GM18517 (cell line): ENCODE results near the gene PC.

Experiments
- ATAC-seq: cut with Tn5 transposase; IDR thresholded peaks from one replicate; pipeline ENCODE4 v1.9.1; 2021; ENCODE audit warnings: mild to moderate bottlenecking, moderate library complexity; ENCODE audit not compliant: unreplicated experiment

Gene PC

DNA sequence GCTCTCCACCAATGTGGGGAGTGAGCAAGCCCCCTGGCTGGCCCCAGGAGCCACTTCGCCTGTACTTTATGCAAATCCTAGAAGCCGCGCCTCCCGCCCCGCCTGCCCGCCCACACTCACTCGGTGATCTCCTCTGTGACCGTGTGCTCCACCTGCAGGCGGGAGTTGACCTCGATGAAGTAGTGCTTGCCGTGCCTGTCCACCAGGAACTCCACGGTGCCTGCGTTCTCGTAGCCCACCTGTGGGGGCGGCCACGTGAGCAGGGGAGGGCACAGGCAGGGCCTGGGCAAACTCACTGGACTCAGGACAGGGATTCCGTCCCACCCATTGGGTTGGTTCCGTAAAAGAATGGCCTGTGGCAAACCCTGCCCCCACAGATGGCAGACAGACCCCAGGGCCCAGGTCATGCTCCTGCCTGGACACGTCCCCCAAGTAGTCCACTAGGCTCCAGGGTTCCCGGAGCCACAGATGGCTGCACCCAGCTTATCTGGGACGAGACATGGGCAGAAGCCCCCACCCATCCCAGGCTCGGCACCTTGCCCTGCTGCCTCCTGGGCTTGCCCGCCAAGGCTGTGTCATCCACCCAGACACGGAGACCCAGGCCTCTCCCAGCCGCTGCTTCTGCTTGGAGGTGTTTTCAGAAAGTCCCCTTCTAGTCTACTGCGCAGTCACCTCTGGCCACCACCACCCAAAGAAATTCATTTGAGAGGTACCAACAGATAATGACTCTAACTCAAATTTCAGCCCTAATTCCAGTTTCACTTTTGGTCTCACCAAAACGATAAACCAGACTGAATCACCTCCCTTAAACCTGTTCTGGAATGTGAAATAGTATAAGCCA lies 89.2 kb downstream of the PC start:
- ATAC-seq, result peak; percentile 75

DNA sequence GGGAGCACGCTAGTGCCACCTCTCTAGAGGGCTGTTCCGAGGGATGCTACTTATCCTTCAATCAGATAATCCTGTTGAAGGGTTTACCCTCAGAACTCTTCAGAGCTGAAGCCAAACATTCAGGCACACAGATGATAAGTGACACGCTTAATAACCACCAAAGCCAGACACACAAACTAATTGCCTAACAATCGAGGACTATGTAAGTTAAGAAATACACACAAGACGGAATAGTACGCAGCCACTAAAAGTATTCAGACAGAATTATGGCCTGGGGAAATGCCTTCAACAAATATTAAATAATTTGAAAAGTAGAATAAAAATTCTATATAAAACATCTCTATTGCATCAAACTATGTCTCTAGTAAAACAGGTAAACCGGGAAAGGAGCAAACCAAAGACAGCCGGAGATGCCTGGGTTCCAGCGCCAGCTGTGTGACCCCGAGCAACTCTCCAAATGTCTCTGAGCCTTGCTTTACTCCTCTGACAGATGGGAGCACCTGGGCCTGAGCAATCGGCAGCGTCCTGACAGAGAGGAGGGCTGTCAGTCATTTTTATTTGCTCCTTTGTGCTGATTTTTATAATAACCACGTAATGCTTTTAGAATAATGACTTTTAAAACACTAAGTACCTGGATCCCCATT lies 90.0 kb downstream of the PC start:
- no peak for ATAC-seq

DNA sequence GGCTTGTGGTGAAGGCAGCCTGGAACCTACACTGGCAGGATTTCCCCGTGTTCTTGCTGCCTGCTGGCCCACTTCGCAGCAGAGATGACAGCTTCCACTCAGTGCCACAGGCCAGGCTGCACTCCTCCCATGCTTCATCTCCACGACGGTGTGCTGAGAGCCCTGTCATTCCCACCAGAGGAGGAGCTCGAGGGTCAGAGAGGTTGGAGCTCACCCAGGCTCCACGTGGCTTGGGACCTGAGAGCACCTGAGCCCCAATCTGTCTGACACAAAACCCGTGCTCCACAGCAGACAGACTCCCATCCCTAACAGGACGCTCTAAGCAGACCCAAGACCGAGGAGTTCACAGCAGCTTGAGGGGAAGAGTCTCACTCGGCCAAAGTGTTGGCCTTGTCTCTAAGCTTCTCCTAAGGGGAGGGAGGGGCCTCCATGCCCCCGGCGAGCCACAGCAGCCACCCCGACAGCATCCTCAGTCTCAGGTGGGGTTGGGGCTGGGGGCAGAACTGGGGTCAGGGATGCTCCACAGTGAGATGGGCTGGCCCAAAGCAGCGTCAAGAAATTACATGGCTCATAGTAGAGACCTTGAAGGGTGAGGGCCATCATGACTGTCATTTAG lies 90.7 kb downstream of the PC start:
- ATAC-seq, result no peak

DNA sequence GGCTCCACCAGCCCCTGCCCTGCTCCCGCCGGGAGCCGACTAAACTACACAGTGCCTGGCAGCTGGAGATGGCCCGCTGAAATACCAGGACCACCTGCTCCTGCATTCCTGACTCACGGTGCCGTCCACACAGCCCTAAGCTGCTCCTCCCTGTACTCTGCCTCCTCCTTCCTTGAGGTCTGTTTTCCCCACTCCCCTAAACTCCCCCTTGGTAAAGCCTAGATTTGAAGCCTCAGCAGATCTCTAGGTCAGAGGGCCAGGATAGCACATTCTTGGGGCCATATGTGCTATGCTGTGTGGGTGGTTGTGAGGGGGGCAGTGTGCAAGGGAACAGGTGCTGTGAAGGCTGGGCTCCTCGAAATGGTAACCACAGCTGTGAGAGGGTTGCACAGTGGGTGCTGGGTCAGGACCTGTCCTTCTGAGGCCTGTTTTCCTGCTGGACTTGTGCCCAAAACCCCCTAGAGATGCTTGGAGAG lies 91.6 kb downstream of the PC start:
- no peak for ATAC-seq

DNA sequence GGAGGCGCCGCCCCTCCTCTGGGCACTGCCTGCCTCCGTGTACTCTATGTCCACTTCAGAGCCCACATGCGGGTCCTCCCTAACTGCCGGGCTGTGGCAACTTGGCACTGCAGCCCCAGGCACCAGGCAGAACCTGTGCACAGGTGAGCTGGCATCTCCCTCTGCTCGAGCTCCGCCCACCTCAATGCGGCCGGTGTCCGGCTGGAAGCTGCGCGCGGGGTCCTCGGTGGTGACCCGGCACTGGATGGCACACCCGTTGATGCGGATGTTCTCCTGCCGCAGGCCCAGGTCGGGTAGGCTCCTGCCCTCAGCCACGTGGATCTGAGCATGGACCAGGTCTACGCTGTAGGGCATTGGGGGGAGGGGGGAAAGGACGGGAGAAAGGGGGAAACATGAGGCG lies 92.2 kb downstream of the PC start:
- ATAC-seq, result no peak

DNA sequence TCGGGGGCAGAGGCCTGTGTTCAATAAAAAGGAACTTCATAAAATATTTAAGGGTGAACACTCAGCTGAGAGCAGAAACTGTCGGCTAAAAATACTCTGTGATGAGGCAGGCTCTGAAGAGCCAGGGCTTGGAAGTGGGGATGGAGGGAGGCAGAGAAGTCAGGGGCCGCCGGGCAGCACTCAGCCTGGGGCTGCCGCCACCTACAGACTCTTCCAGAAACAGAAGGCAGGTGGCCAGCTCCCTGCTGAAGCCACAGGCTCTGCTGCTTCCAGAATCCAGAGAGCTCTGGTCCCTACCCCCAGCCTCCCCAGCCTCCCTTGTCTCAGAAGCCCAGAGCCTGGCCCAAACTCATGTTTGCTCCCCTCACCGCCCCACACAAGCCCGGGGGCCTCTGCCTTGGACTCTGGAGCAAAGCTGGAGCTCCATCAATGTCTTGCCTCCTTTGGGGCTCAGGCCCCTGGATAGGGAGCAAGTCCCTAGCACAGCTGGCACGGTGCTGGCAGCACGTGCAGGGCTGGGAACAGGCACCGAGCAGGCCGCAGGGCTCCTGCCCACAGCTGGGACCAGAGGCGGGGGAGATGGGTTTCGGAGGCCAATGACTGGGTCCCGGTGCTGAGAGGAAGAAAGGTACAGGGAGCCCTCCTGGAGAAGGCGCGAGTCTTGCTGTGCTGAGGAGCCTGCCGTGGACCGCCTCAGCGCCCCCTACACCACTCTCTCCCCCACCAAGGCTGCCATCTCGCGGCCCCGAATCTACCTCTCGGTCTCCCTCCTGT lies 93.1 kb downstream of the PC start:
- ATAC-seq, result no peak

DNA sequence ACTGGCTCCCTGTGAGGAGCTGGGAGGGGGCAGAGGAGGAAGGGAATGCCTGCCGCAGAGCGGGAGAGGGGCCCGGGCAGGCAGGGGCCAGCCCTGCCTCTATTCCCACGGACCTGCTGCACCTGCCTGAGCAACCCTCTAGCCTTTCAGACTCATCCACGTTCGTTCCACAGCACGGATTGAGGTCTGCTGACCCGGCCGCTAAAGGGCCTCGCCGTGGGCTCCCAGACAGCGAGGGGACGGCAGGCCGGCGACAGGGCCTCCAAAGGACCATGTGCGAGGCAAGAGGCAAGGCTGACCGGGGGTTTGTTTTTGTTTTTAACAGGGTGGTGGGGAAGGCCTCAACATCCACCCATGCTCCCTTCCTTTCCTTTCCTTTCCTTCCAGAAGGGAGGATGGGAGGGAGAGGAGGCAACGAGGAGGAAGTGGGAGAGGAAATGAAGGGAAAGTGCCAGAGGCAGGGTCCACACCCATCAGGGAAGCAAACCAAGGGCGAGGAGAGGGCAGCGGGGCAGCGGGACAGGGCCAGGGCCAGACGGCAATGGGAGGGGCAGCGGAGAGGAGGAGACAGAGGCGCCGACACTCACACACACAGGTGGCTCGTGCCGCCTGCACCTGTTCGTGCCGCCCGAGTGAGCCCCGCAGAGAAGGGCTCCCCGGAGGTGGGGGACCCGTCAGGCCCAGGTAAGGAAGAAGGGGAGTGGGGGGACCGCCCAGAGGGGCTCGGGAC lies 93.8 kb downstream of the PC start:
- no peak for ATAC-seq

DNA sequence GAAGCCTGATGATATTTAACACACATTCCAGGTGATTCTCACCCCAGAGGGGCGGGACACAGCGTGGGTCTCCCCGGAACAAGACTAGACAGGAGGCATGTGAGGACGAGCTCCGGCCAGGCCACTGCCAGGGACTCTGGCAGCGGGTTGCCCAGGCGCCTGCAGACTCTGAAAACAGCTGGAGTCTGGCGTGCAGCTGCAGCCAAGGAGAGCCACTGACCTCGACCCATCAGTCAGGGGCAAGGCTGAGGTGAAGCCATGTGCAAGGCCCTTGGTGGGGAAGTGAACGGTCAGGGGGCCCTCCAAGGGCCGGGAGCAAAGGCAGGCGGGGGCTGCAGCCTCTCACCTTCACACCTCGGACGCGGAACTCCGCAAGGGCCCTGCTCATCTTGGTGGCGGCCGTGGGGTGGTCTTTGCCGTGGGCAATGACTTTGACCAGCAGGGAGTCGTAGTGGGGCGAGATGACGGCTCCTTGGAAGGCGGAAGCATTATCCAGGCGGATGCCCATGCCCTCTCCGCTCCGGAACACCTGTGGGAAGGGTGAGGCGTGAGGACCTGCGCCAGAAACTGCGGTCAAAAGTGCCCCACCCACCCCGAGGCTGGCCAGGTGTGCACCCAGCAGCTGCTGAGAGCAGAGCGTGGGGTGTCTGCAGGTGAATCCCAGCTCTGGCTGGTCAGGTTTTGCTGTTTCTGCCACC lies 94.6 kb downstream of the PC start:
- ATAC-seq, result no peak

DNA sequence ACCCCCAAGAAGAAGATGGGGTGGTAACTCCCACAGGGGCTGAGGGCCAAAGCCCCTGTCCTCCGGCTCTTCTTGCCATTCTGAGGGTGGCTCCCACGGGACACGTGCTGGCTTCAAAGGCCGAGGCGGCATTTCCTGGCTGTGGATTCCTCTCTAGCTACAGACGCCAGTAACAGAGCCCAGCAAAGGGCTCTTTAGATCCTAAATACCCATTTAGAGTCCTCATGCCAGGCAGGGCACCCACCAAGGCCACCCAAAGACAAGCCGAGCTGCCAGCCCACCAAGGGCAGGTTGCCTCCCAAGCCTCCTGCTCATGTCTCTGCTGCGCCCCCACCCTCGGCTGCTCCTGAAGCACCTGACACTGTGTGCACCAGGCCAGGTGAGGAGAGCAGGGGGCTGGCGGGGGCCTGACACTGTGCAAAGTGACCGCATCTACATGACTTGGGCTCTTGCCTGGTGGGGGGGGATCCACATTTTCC lies 95.6 kb downstream of the PC start:
- ATAC-seq, result no peak

DNA sequence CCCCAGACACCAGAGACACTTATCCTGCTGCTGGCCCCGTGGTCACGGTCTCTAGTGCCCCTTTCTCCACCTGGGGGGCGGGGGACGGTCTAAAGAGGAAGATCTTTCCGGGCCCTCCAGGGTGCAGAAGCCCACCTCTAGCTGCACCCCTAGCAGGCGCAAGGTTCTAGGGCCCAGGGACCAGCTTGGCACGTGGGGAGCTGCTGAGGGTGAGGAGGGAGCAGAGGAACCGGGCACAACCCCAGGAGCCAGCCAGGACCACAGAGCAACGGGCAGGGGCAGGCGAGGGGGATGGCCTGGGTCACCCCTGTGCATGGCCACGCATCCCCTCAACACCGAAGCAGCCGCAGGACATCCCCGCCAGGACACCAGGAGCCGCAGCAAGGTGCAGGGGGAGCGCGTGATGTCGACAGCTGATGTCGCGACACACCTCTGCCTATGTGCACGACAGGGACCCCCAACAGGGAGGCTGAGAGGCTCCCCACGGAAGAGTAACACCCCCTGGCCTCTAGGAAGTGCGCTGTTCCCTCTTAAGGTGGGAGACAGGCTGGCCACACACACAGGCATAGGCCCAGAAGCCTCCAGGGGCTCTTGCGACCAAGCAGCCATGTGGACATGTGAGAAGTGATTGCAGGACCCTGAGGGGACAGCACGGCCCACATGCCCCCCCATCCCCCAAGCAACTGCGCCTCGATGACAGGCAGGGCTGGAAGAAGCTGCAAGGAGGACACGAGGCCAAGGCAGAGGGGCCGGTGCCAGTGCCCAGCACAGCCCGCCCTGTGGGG lies 96.2 kb downstream of the PC start:
- ATAC-seq, result no peak

DNA sequence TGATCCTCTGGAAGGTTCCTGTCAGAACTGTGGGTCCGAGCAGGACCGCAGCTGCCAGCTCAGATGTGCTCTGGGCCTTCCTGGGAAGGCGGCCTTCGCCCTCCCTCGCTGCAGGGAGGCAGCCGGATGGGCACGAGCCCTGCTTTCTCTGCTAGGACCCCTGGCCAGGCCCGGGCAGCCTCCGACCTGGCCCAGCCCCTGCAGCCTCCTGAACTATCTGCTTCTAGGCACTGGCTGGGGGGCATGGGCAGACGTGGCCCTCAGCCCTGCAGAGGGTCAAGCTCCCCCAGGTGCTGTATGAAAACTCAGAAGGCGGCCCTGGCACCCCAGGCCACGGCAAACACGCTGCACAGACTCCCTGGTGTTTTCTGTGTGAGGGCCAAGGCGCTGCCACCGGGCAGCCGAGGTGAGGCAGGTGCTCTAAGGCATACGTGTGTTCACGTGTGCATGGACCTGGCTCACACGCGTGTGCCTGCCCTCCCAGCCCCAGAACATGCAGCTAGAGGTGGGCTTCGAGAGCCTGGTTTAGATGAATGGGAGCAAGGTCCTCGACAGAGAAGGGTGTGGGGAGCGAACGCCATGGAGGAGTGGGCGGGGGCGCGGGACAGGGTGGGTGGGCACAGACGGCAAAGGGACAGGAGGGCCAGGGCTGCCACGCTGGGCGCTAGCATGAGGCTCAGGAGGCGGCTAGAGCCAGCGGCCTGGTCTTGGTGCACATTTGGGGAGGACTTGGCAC lies 97.0 kb downstream of the PC start:
- no peak for ATAC-seq

DNA sequence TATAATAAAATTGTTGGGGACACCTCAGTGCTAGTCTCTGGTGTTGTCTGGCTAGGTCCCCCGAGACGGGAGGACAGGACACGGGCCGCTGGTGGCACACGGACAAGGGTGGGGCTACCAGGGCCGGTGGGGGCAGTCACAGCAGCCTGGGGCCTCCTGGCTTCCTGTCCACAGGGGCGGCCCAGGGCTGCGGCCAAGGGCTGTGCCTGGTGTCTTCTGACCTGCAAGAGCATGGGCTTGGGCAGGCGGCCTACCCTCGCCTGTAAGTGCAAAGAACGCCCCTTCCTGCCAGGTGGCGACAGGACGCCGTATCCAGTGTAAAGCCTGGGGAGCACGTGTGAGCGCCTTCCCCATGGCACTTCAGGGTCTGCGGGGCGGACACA lies 97.7 kb downstream of the PC start:
- no peak for ATAC-seq

DNA sequence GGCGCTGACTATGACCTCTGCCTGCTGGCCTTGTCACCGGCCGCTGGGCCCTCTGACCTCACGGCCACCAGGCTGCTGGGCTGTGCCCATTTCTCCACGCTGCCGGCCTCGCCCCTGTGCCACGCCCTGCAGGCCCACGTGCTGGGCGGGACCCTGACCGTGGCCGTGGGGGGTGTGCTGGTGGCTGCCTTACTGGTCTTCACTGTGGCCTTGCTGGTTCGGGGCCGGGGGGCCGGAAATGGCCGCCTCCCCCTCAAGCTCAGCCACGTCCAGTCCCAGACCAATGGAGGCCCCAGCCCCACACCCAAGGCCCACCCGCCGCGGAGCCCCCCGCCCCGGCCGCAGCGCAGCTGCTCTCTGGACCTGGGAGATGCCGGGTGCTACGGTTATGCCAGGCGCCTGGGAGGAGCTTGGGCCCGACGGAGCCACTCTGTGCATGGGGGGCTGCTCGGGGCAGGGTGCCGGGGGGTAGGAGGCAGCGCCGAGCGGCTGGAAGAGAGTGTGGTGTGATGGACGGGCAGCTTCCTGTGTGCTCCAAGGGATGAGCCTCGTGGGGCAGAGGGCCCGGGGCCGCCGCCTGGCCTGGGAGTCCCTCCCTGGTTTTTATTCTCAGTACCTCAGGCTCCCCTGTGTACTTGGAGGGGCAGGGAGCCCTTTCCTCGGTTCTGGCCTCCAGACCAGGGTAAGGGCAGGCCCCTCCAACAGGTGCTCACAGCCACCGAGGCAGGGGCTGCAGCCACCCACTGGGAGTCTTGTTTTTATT lies 98.3 kb downstream of the PC start:
- ATAC-seq, result no peak

DNA sequence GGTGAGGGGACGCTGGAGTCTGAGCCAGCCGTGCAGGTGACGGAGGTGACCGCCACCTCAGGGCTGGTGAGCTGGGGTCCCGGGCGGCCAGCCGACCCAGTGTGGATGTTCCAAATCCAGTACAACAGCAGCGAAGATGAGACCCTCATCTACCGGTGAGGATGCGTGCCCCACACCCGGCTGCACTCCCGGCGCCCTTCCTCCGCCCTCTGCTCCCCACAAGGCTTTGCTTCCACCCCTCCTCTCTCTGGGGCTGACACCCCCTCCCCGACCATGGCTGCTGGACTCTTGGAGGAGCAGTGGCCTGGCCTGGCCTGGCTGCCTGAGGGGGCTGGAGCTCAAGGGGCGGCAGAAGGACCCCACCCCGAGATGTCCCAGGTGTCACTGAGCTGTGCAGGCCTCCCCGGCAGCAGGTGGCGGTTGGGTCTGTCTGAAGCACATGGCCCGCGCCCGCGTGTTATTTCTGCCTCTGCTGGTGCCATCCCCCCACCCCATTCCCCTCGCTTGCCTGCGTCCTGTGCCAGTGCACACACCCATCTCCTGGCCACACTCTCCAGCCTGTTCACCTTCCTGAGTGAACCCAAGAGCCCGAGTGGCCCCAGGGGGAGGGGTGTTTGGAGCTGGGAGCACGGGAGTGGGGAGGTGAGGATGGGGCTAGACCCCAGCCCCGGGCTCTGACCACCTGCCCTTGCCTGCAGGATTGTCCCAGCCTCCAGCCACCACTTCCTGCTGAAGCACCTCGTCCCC lies 99.1 kb downstream of the PC start:
- no peak for ATAC-seq

DNA sequence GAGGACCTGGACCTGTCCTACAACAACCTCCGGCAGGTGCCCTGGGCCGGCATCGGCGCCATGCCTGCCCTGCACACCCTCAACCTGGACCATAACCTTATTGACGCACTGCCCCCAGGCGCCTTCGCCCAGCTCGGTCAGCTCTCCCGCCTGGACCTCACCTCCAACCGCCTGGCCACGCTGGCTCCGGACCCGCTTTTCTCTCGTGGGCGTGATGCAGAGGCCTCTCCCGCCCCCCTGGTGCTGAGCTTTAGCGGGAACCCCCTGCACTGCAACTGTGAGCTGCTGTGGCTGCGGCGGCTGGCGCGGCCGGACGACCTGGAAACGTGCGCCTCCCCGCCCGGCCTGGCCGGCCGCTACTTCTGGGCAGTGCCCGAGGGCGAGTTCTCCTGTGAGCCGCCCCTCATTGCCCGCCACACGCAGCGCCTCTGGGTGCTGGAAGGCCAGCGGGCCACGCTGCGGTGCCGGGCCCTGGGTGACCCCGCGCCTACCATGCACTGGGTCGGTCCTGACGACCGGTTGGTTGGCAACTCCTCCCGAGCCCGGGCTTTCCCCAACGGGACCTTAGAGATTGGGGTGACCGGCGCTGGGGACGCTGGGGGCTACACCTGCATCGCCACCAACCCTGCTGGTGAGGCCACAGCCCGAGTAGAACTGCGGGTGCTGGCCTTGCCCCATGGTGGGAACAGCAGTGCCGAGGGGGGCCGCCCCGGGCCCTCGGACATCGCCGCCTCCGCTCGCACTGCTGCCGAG lies 99.8 kb downstream of the PC start:
- no peak for ATAC-seq

DNA sequence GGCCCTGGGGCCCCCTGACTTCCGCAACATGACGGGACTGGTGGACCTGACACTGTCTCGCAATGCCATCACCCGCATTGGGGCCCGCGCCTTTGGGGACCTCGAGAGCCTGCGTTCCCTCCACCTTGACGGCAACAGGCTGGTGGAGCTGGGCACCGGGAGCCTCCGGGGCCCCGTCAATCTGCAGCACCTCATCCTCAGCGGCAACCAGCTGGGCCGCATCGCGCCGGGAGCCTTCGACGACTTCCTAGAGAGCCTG lies 100.3 kb downstream of the PC start:
- ATAC-seq, result no peak
